ENCODE data around the gene CERS3.

CERS3 gene

DNA sequence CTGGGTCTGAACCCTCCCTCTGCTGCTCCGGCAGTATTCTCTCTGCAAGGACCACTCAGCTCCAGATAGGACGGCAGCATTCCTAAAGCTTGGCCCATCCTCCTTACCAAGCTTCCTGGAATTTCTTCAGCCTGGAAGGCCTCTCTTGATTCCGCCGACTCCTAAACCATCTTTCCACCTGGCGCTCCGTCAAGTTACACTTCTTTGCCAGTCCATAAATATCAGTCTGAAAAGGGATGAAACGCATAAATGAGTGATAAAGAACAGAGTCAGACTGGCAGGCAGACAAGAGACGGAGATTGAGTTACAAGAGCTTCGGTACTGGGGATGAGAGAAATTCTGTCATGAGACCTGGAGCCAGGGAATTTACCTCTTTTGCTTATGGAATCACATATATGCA, 44.3 kb downstream of the CERS3 start:
- no peak for DNase-seq
- Histone ChIP-seq H3K4me1 (no peaks in the 10 kb centered on the region), H3K4me3 (no peak overlapping the region), H3K27ac (no peak overlapping the region), H3K9me3 (peaks cover 0 to under 1% (median 0%) of the 10 kb centered on the region in 3 donors), H3K27me3 (no peaks in the 10 kb centered on the region), H3K36me3 (no peaks in the 10 kb centered on the region)
- intact Hi-C loops (cut with DNase I; ENCODE audit: low total_unique reads), result no loop called here
- TF ChIP-seq, protein P1, sequence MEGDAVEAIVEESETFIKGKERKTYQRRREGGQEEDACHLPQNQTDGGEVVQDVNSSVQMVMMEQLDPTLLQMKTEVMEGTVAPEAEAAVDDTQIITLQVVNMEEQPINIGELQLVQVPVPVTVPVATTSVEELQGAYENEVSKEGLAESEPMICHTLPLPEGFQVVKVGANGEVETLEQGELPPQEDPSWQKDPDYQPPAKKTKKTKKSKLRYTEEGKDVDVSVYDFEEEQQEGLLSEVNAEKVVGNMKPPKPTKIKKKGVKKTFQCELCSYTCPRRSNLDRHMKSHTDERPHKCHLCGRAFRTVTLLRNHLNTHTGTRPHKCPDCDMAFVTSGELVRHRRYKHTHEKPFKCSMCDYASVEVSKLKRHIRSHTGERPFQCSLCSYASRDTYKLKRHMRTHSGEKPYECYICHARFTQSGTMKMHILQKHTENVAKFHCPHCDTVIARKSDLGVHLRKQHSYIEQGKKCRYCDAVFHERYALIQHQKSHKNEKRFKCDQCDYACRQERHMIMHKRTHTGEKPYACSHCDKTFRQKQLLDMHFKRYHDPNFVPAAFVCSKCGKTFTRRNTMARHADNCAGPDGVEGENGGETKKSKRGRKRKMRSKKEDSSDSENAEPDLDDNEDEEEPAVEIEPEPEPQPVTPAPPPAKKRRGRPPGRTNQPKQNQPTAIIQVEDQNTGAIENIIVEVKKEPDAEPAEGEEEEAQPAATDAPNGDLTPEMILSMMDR (IDR thresholded peaks at IDR 0.05), result no peak

DNA sequence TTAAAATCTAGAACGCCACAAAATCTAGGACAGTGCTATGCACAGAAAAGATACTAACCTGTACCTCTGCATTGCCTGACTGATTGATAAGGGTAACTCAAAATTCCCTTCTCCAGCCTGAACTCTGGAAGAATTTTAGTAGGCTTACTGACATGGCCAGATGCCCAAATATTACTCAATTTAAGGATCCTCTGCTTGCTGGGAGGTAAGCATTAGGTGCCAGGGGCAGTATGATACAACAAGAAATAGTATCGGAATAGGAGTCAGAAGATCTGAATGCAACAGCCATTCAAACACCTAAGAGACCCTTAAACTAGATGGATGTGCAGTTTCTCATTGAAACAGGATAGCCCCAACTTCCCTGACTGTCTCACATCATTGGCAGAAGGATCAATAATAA, 45.4 kb downstream of the CERS3 start:
- Histone ChIP-seq H3K4me1 (no peaks in the 10 kb centered on the region), H3K4me3 (no peak overlapping the region), H3K36me3 (no peaks in the 10 kb centered on the region), H3K9me3 (peaks cover 0 to 12% (median 8%) of the 10 kb centered on the region in 3 donors), H3K27me3 (no peaks in the 10 kb centered on the region), H3K27ac (no peak overlapping the region)
- intact Hi-C loops (cut with DNase I; ENCODE audit: low total_unique reads), result no loop called here
- TF ChIP-seq, protein P1 (IDR thresholded peaks at IDR 0.05), result no peak
- DNase-seq, result no peak

DNA sequence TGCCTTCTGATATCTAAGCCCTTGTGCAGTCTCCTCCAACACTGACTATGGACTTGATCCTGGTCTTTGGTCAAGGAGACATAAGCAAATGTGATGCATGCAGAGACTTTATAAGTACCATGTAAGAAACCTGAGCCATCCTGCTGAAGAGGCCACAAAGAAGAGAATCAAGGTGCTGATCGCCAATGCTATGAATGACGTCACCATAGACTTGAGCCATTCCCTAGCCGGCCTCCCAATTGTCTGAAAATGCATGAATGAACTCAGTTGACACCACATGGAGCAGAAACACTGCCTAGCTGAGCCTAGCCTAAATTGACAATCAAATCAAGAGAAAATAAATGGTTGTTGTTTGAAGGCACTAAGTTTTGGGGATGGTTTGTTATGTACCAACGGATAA, 51.9 kb downstream of the CERS3 start:
- DNase-seq, result no peak
- intact Hi-C loops (cut with DNase I; ENCODE audit: low total_unique reads), result no loop called here
- TF ChIP-seq, protein P1 (IDR thresholded peaks at IDR 0.05), result no peak
- Histone ChIP-seq H3K4me3 (no peak overlapping the region), H3K4me1 (peaks cover 0 to 3% (median under 1%) of the 10 kb centered on the region in 4 donors), H3K36me3 (no peaks in the 10 kb centered on the region), H3K27me3 (no peaks in the 10 kb centered on the region), H3K27ac (no peak overlapping the region), H3K9me3 (peaks cover 0 to 15% (median 14%) of the 10 kb centered on the region in 3 donors)

DNA sequence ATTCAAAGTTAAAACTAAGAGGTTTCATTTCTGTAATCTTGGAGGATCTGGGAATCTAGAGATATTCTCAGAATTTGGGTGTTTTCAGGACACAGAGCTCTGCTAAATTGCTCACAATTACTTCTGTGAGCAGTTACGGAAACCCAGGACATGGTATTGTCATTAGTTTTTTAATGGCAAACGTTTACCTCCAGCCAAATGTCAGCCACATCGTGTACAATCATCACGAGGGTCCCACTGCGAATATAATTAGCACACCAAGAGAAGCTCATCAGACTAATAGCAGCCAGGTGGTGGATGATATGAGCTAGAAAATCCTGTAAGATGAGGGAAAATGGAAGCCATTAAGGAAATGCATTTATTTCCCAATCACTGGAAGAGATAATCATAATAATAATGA, 56.0 kb downstream of the CERS3 start:
- peaks cover 0 to 18% (median 5%) of the 10 kb centered on the region in 4 donors for H3K4me1 ChIP-seq
- TF ChIP-seq, protein P1 (IDR thresholded peaks at IDR 0.05), result no peak
- H3K4me3 ChIP-seq, result no peak overlapping the region
- no peak overlapping the region for H3K27ac ChIP-seq
- no peaks in the 10 kb centered on the region for H3K36me3 ChIP-seq
- intact Hi-C loops (cut with DNase I; ENCODE audit: low total_unique reads), result no loop called here
- DNase-seq, result no peak
- H3K9me3 ChIP-seq, result peaks cover 0 to under 1% (median 0%) of the 10 kb centered on the region in 3 donors
- H3K27me3 ChIP-seq, result no peaks in the 10 kb centered on the region

DNA sequence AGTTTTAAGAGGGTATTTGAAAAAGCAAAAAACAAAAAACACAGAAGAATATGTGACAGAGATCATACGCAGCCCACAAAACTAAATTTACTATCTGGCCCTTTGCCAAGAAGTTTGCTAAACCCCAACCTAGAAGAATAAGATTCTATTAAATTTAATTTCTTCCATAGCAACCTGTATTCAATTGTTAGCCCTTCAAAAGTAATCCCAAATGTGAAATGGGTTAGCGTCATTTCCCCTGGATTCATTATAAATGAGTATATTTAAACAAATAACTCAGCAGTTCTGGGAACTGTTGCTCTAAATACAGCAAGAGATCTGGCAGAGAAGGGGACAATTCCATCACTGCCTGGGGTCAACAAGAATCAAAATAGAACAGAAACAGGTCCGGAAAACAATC, 56.8 kb downstream of the CERS3 start:
- H3K9me3 ChIP-seq, result no peaks in the 10 kb centered on the region
- H3K4me1 ChIP-seq, result peaks cover 0 to 18% (median 5%) of the 10 kb centered on the region in 4 donors
- intact Hi-C loops (cut with DNase I; ENCODE audit: low total_unique reads), result no loop called here
- DNase-seq, result no peak
- no peaks in the 10 kb centered on the region for H3K27me3 ChIP-seq
- no peak overlapping the region for H3K4me3 ChIP-seq
- H3K36me3 ChIP-seq, result no peaks in the 10 kb centered on the region
- TF ChIP-seq, protein P1 (IDR thresholded peaks at IDR 0.05), result no peak
- no peak overlapping the region for H3K27ac ChIP-seq

DNA sequence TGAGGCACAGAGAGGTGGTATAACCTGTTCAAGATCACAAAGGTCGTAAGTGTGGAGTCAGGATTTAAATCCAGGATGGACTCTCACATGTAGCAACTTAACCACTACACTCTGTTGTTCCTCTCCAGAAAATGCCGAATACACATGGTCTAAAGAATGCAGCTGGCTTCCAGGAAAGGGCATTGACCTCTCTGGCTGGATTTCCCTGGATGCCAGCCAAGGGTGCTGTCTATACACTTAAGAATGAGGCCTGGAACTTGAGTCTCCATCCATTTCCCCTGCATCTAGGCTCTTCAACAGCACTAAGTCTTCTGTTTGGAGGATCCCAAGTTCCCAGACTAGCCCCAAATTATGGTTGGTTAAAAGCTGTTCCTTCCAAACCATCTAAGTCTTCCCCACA, 60.5 kb downstream of the CERS3 start:
- H3K36me3 ChIP-seq, result no peaks in the 10 kb centered on the region
- H3K27me3 ChIP-seq, result no peaks in the 10 kb centered on the region
- TF ChIP-seq, protein P1 (IDR thresholded peaks at IDR 0.05), result no peak
- H3K27ac ChIP-seq, result no peak overlapping the region
- H3K4me3 ChIP-seq, result no peak overlapping the region
- DNase-seq, result peak in 1 of 2 donors; percentile 38
- intact Hi-C loops (cut with DNase I; ENCODE audit: low total_unique reads), result no loop called here
- H3K9me3 ChIP-seq, result no peaks in the 10 kb centered on the region
- peaks cover 0 to 18% (median 5%) of the 10 kb centered on the region in 4 donors for H3K4me1 ChIP-seq

Data from tibial artery (tissue), 4 donors.